VCaP (cell line): ENCODE results near the gene NPM1.

ENCODE experiments used
- H3K27ac ChIP-seq: fragments of 450-650 bp; 2 replicates; pipeline ENCODE4 v1.5.1; 2017
- CTCF ChIP-seq: fragments of 450-650 bp; conservative IDR thresholded peaks from 2 replicates; pipeline ENCODE4 v1.5.1; 2017; ENCODE audit warnings: mild to moderate bottlenecking, moderate library complexity

Gene NPM1

DNA sequence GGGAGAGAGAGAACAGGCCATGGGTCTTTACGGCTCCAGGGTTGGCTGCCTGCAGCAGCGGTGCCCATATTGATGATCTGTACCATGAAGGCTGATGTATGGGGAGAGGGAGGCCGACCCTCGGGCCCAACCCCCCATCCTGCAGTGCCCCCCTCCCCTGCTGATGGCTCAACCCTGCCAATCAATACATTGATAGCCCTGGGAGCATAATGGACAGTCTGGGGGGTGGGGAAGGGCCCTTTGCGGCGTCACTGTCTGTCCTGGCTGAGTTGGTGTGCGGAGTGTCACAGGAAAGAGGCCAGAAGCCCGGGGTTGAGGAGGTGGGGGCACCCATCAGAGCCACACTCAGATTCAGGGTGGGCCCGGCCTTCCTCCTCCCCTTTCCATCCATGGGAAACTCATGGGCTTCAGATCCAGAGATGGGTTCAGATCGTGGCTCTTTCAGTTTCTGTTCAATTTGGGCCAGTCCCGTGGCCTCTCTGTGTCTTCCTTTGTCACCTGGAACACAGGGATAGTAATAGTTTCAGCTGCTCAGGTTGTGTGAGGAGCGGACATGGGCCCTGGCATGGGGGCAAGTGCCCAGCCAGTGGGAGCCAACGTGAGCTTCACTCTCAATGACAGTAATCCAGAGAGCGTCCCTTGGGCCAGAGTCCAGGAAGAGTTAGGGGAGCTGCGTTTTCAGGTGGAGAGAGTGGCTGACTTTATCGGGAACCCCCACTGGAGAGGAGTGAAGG, 41.3 kb downstream of the NPM1 start:
- TF ChIP-seq CTCF = no peak
- no peak overlapping the region for H3K27ac ChIP-seq

GRCh38 chr5:171429543-171429910, 41.9 kb downstream of the NPM1 start:
- no peak overlapping the region for H3K27ac ChIP-seq
- TF ChIP-seq CTCF = no peak

- H3K27ac ChIP-seq = no peak overlapping the region
- no peak for TF ChIP-seq CTCF
Observed at GRCh38 chr5:171431251-171431777, 43.7 kb downstream of the NPM1 start.

DNA sequence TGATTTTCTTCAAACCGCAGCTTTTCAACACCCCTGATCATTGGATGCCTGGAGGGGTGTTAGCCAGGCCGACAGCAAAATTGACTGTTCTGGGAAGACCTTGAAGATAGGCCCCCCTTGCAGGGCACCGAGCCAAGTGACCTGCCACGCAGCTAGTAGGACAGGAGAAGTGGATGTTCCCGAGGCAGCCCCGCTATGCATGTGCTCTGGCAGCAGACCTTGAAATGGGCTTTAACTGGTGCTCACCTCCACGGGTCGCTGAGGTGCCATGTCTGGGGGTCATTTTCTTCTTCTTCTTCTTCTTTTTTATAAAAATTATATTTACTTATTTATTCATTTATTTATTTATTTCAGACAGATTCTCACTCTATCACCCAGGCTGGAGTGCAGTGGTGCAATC, 44.4 kb downstream of the NPM1 start:
- no peak for TF ChIP-seq CTCF
- H3K27ac ChIP-seq = no peak overlapping the region

- H3K27ac ChIP-seq = no peak overlapping the region
- no peak for TF ChIP-seq CTCF
Observed at GRCh38 chr5:171432583-171433351, 45.1 kb downstream of the NPM1 start.

DNA sequence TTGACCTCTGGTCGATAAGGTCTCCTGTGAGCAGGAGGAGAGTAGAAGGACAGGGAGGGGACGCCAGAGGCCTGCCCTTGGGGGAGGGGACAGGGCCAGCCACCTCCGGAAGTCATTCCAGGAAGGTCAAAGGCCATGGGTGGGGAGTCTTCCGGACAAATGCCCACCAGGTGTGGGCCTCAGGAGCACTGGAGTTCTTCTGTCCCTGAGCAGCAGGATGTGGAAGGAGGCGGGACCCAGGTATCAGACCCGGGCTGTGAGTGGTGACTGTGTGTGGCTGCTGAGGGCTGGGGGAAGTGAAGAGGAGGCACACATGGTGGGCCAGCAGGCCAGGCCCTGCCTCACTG, 45.7 kb downstream of the NPM1 start:
- no peak for TF ChIP-seq CTCF

DNA sequence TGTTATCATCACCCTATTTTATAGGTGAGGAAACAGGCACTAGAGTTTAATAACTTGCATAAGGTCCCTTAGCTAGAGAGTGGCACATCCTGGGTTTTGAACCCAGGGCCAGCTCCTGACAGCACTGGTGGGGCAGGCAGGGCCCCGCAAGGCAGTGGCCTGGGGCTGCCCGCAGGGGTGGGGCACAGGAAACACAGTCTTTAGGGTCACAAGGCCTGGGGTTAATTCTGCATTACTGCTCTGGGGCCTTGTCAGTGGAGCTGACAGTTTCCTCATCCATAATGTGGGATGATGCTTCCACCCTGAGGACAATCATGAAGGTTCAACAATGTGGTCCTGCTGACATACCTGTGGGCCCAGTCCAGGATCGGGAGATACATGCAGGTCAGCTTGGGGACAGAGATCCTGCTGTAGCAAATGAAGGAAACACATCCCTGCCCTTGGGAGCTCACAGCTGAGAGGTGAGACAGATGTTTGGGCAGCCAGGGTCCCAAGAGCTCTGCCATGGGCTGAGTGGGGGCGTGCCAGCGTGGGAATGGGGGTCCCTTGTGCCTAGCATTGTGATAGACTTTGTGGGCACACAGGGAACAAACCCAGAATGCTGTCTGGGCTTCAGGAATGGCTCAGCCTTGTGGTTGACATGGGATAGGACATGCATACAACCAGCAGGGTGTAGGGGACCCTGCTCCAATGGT, 46.5 kb downstream of the NPM1 start:
- H3K27ac ChIP-seq = no peak overlapping the region
- no peak for TF ChIP-seq CTCF

More for the DNA sequence above, 45.7 kb downstream of the NPM1 start:
- H3K27ac ChIP-seq = no peak overlapping the region
